Peyer's patch (tissue), 4 donors: ENCODE data around the gene PLEKHA6.

Experiments
- POLR2A ChIP-seq, 2 donors: fragments of 450-650 bp; IDR thresholded peaks; one replicate each; pipeline ENCODE4 v1.5.1; 2017; ENCODE audit warnings: antibody characterized with exemption in 2 of 2, mild to moderate bottlenecking in 2 of 2, moderate library complexity in 2 of 2
- TF ChIP-seq, protein P1 (sequence below), 6 experiments: fragments of 450-650 bp in 4 of 6; fragments of 200-600 bp in 2 of 6; sonication (generic) in 1 of 6; IDR thresholded peaks; one replicate each; pipeline ENCODE4 v1.5.1; 2017 to 2019; ENCODE audit warnings: antibody characterized with exemption in 6 of 6, mild to moderate bottlenecking in 3 of 6, moderate library complexity in 1 of 6

GRCh38 chr1:204241050-204241449, 118.7 kb downstream of the PLEKHA6 start:
- TF ChIP-seq, protein P1, sequence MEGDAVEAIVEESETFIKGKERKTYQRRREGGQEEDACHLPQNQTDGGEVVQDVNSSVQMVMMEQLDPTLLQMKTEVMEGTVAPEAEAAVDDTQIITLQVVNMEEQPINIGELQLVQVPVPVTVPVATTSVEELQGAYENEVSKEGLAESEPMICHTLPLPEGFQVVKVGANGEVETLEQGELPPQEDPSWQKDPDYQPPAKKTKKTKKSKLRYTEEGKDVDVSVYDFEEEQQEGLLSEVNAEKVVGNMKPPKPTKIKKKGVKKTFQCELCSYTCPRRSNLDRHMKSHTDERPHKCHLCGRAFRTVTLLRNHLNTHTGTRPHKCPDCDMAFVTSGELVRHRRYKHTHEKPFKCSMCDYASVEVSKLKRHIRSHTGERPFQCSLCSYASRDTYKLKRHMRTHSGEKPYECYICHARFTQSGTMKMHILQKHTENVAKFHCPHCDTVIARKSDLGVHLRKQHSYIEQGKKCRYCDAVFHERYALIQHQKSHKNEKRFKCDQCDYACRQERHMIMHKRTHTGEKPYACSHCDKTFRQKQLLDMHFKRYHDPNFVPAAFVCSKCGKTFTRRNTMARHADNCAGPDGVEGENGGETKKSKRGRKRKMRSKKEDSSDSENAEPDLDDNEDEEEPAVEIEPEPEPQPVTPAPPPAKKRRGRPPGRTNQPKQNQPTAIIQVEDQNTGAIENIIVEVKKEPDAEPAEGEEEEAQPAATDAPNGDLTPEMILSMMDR (IDR thresholded peaks at IDR 0.05), result no peak
- no peak for TF ChIP-seq POLR2A (IDR thresholded peaks at IDR 0.05)
